IPS-NIHi7 (cell line): ENCODE measurements around the gene ABCD2.
"Not testable (repeated sequence)": the region's sequence is repeated elsewhere in the genome, so short reads cannot be mapped to it uniquely, and the experiment has no call there.

Experiments
- DNase-seq: peaks from one replicate; pipeline ENCODE4 v3.0.0; 2012; ENCODE audit warnings: mixed read lengths; ENCODE audit errors: extremely low spot score

The ABCD2 gene

GRCh38 chr12:39538679-39539104 lies 80.9 kb downstream of the ABCD2 start:
- no peak for DNase-seq

DNA sequence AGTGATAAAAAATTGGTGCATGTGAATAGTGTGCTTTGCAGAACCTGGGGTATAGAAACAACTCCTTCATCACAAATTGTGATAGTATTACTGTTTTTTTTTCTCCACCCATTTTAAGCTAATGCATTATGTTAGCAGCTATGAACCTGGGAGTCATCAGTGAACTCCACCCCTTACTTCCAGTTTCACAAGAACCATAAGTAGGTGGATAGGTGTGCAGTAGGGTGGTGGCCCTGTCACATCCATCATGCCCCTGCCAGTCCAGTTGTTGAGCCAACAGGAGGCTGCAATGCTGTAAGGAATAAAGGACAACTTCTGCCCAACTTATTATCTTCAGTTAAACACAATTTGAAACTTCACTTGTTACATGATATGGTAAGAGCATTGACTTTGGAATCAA lies 85.7 kb downstream of the ABCD2 start:
- DNase-seq, result no peak

DNA sequence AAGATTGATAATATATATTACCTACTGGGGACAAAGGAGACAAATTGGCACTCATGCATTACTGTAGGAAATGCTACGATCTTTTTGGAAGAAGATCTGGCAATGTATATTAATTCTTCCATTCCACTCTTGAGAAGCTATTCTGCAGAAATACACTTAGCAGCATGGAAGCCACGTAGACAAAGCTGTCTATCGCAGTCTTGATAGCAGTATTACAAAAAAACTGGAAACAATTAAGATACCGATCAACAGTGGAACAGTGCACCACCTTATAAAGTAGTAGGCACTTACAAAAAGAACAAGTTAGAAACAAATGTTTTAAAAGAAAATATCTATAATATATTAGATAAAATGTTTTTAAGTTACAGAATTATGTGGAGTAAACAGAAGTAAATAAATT lies 87.2 kb downstream of the ABCD2 start:
- DNase-seq, result no peak

- no peak for DNase-seq
These were observed 92.6 kb downstream of the ABCD2 start for GRCh38 chr12:39526974-39527373.

DNA sequence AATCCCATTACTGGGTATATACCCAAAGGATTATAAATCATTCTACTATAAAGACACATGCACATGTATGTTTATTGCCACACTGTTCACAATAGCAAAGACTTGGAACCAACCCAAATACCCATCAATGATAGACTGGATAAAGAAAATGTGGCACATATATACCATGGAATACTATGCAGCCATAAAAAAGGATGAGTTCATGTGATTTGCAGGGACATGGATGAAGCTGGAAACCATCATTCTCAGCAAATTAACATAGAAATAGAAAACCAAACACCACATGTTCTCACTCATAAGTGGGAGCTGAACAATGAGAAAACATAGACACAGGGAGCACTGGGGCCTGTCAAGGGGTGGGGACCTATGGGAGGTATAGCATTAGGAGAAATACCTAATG lies 97.4 kb downstream of the ABCD2 start:
- DNase-seq, result not testable (repeated sequence)

GRCh38 chr12:39510001-39510400 lies 109.6 kb downstream of the ABCD2 start:
- DNase-seq, result no peak

DNA sequence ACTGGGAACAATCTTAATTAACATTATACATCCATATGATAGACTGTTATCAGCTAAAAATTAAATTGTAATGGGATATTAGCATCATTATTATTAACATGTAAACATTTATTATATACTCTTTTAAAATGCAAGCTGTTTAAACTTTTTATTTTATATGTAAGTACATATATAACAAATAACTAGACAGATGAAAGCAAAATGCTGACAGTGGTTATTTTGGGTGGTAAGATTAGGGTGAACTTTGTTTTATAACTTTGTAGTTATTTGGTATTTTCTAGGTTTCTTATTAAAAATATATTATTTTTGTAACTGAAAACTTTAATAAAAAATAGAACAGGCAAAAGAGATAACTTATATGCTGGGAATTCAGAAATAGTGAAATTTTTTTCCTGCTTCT lies 114.0 kb downstream of the ABCD2 start:
- no peak for DNase-seq

- DNase-seq, result no peak
These were observed 114.6 kb downstream of the ABCD2 start for GRCh38 chr12:39505023-39505422.

- DNase-seq, result no peak
These were observed 116.2 kb downstream of the ABCD2 start for GRCh38 chr12:39503439-39503838.

DNA sequence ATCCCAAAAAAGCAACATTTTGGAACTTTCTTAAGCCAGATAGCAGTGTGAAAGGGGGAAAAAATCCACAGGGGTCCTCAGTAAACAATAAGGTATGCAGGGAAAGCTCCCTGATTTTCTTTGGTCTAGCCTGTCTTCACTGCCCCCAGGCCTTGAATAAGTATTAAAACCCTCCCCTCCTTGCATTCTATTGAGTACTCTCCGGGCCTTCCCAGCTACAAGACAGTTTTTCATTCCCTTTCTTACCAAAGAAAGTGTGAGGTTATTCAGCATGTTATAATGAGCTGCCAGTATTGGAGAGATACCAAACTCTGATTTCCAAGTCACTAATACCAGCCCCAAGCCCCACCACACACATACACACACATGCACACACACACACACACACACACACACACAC lies 116.9 kb downstream of the ABCD2 start:
- DNase-seq, result no peak
